Activated CD8-positive, alpha-beta memory T cell treated with anti-CD3 and anti-CD28 coated beads, Interleukin-2, amount 50 U/mL, for 1 hour (primary cell): ENCODE results near the gene KIRREL3.

Experiments used
- DNase-seq: peaks from one replicate; pipeline ENCODE4 v3.0.0-alpha.2; 2020; ENCODE audit errors: extremely low read depth

Gene KIRREL3

DNA sequence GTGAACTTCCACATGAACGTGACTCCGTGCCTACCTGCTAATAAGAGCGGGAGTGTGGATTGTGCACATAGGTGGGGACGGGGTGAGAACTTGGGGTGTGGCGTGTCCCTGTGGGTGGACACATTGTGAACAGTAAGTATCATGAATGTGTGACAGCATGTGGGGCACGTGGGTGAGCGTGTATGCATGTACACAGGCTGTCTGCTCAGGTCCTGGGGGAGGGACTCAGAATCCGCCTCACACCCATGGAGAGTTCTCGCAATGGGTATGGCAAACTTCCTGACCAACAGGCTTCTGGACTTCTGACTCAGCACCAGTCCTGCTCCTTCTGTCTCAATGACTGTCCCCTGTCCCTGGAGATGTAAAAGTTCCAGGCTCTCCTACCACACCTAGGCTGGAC lies 422.1 kb downstream of the KIRREL3 start:
- DNase-seq: no peak

- no peak for DNase-seq
Observed at GRCh38 chr11:126578021-126578420, 422.5 kb downstream of the KIRREL3 start.

DNA sequence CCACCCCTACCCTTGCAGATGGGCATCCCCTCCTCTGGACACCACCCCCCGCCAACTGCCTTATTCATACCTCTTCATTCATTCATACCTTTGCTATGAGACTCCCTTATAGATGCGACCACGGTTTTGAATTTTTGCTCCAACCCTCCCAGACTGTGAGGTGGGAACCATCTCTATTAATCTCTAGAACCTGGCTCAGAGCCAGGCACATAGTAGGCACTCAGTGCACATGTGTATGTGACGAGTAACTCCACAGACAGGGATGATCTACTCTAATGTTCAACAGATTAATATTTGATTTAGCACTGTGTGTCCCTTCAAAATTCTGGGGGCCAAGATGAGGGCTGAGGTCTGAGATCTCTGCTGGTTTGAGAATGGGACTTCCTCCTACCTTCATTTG lies 424.7 kb downstream of the KIRREL3 start:
- DNase-seq: no peak

DNA sequence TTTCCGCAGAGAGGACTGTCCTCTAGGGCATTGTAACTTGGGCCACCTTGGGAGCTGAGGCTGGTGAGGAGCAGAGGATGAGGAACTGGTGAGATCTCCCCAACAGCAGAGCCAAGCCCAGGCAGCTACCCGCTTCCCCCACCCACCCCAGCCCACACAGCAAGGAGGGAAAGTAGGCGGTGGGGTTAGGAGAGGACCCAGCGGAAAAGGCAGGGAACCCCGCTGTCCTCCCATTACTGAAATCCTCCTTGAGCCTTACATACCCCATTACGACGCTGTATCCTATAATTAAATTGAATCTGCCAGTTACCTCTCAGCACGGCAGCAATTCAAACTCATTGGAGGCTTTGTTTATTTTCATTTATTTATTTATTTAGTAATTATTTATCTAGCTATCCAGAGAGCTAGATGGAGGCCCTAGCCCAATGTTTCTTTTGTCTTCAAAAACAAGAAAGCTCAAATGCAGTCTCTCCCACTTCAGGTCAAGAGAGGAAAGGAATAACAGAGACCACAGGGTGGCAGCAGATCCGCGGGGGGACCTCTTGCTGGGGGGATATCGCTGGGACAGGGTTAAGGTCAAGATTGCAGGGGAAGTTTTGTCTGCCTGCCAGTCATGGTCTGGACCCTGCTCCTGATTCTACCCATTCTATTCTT lies 427.1 kb downstream of the KIRREL3 start:
- no peak for DNase-seq

DNA sequence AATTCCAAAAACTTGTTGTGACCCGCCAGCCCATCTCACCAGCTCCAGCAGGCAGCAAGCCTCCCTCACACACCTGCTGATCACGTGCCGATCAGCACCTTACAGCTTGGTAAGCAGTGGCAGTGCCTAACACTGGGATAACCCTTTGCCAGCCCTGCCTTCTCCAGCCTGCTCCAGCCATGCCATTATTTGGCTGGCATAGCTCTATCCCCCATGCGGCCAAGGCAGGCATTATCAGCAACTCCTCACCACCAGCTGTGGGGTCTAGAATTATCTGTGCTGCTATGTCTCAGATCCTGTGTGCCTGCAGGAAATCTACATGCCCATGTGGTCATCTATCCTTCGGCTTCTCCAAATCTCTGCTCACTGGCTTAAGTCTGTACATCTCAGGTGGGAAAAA lies 430.1 kb downstream of the KIRREL3 start:
- no peak for DNase-seq

DNA sequence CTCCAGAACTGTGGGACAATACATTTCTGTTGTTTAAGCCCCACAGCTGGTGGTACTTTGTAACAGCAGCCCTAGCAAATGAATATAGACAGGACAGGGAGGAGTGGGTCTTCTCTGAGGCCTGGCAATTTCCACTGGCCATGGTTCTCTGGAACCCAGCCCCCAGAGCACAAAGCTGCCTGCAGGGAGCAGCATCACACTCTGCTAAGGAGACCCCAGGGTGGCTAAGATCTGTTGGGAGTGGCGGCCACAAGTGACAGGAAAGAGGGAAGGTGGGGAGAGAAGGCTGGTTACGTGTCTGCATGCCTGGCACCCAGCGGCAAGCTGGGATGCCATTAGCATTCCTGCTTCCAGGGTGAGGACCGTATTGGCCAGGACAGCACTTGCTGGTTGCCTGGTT lies 433.2 kb downstream of the KIRREL3 start:
- no peak for DNase-seq

DNA sequence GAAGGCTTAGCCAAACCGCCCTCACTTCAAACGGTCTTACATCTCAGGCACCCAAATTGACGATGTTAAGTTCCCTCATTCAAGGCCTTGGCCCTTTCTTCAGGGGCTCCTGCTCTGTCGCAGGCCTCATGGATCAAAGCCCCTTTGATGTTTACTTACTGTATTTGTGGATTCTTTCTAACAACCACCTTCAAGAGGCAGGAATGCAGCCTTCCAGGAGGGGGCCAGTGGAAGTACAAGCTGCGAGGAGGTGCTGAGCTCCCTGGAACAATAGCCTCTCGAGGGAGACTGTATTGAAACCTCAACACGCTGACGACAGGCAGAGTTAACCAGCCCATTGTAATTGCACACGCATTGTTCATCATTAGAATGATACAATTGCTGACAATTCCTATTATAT lies 436.0 kb downstream of the KIRREL3 start:
- DNase-seq: no peak

DNA sequence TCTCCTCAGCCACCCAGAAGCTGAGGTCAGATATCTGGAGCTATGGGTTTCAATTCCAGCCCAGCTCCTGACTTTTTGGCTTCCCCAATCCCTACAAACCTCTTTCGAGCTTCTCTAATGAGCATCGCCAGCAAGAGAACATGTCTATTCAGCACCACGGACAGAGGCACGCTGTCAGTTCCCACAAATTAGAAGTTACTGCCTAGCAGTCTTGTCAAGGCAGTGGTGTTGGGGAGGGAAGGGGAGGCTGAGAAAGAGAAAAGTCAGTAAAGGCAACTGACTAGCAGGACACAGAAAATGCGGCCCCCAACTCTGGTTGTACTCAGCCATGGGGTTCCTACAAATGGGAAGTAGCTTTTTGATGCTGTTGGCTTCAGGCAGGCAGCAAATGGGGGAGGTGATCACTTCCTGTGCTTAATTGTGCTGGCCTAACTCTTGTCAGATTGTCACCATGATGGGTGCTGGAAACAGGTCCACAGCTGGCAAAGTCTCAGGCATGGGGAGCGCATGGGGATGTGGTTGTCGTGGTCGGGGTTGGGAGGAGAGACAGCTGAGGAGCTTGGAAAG lies 439.2 kb downstream of the KIRREL3 start:
- no peak for DNase-seq

DNA sequence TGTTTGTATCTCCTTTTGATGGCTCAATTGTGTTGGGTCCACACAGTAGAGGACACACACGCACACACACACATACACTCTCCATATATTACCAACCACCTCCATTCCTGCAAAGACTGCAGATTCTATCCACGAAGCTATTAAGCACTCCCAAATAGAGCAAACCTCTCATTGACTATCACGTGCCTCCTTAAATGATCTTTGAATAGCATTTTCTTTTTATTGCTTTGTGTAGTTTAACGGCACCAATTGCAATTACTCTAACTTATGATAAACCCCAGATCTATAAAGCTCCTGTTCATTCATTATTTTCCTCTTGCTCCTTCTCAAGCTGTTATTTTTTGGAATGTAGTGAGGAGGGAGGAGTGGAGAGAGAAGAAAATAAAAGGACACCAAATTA lies 440.3 kb downstream of the KIRREL3 start:
- DNase-seq: no peak

DNA sequence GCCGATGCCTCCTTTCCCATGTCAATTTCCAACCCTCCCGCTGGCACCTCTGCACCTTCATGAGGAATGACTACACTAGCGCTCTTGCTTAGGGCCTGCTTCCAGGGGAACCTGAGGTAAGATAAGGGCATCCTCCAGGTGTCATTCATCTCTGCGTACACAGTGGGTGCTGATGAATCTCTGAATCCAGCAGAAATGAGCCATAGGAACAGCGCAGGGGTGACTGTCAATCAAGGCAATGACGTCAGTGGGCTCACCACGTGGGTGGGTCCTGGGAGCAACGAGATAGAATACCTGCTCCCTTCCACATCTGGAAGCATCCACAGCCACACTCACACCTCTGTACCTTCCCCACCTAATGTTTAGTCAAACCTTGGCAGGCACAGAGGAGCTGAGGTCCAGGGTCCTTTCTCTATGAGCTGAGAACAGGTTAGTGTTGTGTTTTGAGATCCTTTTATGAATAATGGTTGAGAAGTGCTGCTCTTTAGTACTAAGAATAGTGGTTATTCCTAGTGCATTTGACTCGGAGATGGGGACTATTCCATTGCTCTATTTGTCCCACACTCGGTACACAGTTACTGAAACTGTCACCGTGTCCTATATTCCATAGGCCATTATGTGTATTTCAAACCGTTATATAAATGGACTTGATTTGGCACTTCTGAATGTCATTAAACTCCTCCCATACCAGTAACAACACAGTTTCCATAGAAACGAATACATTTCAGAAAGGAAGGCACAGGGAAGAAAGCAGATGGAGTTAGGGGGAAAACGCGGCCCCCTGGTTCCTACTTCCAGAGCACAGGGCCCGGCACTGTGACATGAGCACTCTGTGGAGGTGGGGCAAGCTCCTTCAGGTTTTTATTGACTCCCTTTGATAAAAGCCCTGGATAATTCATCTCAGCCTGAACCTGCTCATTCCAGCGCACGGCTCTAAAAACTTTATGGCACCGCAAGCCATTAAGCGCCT lies 451.7 kb downstream of the KIRREL3 start:
- DNase-seq: no peak

GRCh38 chr11:126547691-126548090 lies 452.9 kb downstream of the KIRREL3 start:
- no peak for DNase-seq

GRCh38 chr11:126547161-126547560 lies 453.4 kb downstream of the KIRREL3 start:
- DNase-seq: no peak

DNA sequence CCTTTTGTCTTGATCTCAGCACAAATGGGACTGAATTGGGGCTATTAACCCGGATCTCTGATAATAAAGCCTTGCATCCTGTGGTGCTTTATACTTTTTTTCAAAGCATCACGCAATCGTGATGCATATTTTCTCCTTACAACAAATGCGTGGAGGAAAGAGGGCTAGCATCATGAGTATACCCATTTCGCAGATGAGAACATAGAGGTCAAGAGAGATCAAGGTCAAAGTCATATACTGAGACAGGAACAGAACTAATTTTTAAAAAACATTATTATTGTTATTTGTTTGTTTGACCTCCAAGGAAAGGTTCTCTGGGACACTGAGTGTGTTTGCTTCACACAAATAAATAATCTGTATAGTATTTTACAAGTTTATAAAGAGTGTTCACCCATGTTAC lies 453.9 kb downstream of the KIRREL3 start:
- DNase-seq: no peak

GRCh38 chr11:126546191-126546590 lies 454.4 kb downstream of the KIRREL3 start:
- DNase-seq: no peak

DNA sequence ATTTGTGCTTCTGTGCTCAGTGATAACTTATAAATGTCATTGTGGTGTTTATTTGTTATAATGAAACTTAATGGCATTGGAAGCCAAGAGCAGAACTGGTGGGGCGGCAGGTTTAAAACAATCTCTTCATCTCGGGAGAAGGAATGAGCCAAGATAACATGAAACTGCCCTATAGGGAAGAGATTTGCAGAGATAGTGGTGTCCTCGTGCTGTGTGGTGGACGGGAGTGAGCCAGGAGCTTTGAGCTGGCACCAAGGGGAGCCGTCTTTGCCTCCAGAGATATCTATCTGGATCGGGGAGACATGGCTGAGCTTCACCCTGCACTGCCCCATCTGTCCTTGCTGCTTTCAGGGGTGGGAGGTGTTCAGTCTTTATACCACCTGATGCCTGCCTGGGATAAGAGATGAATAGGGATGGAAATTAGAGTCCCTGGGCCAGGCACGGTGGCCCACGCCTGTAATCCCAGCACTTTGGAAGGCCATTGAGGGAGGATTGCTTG lies 455.5 kb downstream of the KIRREL3 start:
- no peak for DNase-seq

DNA sequence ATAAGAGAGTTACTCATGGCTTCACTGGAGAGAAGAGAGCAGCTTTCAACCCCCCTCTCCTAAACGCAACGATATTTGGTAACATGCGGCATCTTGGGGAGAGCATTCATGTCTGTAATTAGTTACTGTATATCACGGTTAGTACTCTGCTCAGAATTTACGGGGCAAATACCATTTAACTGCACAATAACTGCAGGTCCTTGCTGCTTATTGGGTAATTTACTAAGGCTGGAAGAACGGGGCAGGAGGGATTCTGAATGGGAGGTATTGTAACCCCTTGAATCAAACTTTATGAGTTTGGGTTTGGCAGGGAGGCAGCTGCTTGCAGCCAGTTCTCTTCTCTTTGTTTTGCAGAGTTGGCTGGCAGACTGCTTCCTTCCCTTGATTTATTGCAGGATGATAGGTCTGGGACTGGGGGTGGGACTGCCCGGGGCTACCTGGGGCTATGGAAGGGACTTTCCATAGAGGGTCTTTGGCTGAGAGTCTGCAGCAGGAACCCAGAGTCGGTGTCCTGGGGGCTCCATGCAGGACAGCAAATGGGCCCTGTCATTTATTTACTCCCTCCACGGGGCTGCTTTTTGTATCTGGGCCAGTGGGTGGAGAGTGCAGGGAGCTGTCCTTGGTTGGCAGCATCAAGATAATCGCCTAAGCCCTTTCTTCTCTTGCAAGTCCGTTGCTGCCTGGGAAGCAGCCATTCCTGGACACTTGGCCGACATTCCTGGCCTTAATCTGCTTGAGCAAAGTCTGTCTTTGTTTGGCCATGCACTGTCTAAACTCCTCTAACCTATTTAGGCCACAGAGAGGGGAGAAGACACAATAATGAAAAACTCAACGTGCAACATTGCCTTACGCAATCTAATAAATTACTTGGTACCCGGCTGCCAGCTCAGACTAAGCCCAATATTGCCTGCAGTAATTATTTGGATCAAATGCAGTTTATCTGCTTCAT lies 456.2 kb downstream of the KIRREL3 start:
- DNase-seq: no peak

- no peak for DNase-seq
Observed at GRCh38 chr11:126543691-126544090, 456.9 kb downstream of the KIRREL3 start.

DNA sequence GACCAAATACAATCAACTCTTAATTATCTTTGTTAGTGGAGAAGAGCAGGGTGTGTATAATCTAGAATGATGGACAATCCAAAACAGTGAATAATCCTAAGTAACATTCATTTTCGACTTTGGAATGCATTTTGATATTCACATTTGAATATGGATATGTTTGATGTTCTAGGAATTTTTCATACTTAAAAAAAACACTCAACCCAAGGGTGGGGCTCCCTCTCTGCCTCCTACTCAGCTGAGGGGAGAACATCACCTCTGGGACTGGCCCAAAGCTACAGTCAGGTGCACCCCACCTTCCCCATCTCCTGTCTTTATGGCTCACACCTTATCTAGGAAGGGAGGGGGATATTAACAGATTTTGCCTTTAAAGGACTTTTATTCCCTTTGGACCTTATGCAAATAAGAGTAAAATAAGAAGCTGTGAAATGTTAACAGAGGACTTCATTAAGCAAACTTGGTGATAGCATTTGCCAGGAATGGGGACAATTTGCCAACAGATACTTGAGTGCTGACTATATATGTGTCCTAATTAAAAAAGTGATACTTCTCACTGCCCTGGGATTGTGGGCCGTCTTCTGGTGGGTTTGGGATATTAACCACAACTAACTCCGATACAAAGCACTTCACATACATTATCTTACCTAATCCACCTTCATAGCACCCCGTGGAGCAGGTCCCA lies 458.1 kb downstream of the KIRREL3 start:
- DNase-seq: no peak

GRCh38 chr11:126538071-126538470 lies 462.5 kb downstream of the KIRREL3 start:
- no peak for DNase-seq

- DNase-seq: no peak
Observed at GRCh38 chr11:126537492-126537891, 463.1 kb downstream of the KIRREL3 start.
